ENCODE data around the gene LIN7C.

LIN7C gene

GRCh38 chr11:27473017-27473406, 33.6 kb downstream of the LIN7C start:
- in situ Hi-C loops (cut with HindIII; ENCODE audit: low pct_unique_long_range_greater_than_20kb, low sequenced_read_pairs) = no loop called here
- DNase-seq (ENCODE audit: low read depth in 1 of 2, low spot score in 1 of 2) = no peak
- TF ChIP-seq JUND (IDR thresholded peaks at IDR 0.05; ENCODE audit: low read depth) = no peak

- no peak for TF ChIP-seq JUND (IDR thresholded peaks at IDR 0.05; ENCODE audit: low read depth)
- DNase-seq (ENCODE audit: low read depth in 1 of 2, low spot score in 1 of 2) = peak; percentile 87 to 99
- in situ Hi-C loops (cut with HindIII; ENCODE audit: low pct_unique_long_range_greater_than_20kb, low sequenced_read_pairs) = no loop called here
These were observed 34.1 kb downstream of the LIN7C start, which contains the start of gene LGR4 for GRCh38 chr11:27472398-27473016. TSS of gene LGR4 (minus strand) at chr11:27472790. CDS start at chr11:27472302, 488 bp downstream.

DNA sequence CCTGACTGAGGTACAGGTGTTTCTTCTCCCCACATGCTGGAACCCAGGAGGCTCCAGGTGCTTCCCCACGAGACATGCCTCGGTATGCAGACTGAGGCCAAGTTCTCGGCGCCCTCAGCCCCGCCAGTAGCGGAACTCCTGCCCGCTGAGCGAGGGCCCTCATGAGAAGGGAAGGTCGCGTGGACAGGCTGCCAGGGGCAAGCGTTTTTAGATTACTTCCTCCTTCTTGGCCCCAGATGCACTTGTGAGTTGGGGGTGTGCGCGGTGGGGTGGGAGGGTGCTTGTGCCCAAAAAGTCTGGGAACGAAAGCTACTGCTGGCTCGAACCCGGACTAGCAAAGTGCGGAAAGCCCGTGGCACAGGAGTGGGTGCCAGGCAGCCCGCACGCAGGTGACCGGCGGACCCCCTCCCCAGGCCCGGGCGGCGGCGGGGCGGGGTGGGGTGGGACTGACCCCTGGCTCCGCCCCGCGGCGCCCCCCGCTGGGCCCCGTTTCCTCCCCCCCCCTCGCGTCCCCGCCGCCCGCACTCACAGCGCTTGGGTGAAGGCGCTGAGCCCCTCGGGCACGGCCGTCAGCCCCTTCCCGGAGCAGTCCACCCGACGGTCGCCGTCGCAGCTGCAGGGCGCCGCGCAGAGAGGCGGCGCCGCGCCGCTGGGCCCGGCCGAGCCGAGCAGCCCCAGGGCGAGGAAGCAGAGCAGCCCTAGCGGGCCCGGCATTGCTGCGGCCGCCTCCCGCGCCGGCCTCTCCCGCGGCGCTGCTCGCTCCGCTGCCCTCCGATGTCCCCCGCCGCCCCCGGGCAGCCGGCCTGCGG, 34.8 kb downstream of the LIN7C start:
- DNase-seq (ENCODE audit: low read depth in 1 of 2, low spot score in 1 of 2) = peak in 1 of 2 experiments; percentile 56
- no peak for TF ChIP-seq JUND (IDR thresholded peaks at IDR 0.05; ENCODE audit: low read depth)
- in situ Hi-C loops (cut with HindIII; ENCODE audit: low pct_unique_long_range_greater_than_20kb, low sequenced_read_pairs) = no loop called here

GRCh38 chr11:27470826-27471588, 35.6 kb downstream of the LIN7C start:
- in situ Hi-C loops (cut with HindIII; ENCODE audit: low pct_unique_long_range_greater_than_20kb, low sequenced_read_pairs) = no loop called here
- no peak for TF ChIP-seq JUND (IDR thresholded peaks at IDR 0.05; ENCODE audit: low read depth)
- peak in 1 of 2 experiments; percentile 64 for DNase-seq (ENCODE audit: low read depth in 1 of 2, low spot score in 1 of 2)

DNA sequence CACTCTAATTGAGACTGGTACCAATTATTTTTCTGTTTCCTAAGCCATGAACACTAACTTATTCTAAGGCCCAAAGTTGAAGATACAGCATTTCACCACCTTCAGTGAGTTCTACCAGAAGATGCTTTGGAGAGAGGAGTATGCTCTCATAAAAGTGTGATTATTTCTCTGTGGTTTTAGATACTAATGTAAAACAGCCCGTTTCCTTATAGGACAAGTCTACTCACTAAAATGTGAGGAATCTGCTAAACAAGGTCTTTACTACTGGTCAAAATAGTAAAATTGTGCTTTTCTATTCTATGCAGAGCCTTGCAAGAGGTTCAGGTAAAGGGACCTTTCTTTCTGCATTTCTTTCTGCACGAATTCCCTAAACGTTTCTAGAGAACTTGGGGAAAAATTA, 36.4 kb downstream of the LIN7C start:
- in situ Hi-C loops (cut with HindIII; ENCODE audit: low pct_unique_long_range_greater_than_20kb, low sequenced_read_pairs) = no loop called here
- no peak for TF ChIP-seq JUND (IDR thresholded peaks at IDR 0.05; ENCODE audit: low read depth)
- DNase-seq (ENCODE audit: low read depth in 1 of 2, low spot score in 1 of 2) = no peak

- TF ChIP-seq JUND (IDR thresholded peaks at IDR 0.05; ENCODE audit: low read depth) = no peak
- peak in 1 of 2 experiments; percentile 37 for DNase-seq (ENCODE audit: low read depth in 1 of 2, low spot score in 1 of 2)
- in situ Hi-C loops (cut with HindIII; ENCODE audit: low pct_unique_long_range_greater_than_20kb, low sequenced_read_pairs) = no loop called here
These were observed 37.4 kb downstream of the LIN7C start for GRCh38 chr11:27468995-27469695.

- in situ Hi-C loops (cut with HindIII; ENCODE audit: low pct_unique_long_range_greater_than_20kb, low sequenced_read_pairs) = no loop called here
- no peak for TF ChIP-seq JUND (IDR thresholded peaks at IDR 0.05; ENCODE audit: low read depth)
These were observed 38.2 kb downstream of the LIN7C start for GRCh38 chr11:27468209-27468994.

DNA sequence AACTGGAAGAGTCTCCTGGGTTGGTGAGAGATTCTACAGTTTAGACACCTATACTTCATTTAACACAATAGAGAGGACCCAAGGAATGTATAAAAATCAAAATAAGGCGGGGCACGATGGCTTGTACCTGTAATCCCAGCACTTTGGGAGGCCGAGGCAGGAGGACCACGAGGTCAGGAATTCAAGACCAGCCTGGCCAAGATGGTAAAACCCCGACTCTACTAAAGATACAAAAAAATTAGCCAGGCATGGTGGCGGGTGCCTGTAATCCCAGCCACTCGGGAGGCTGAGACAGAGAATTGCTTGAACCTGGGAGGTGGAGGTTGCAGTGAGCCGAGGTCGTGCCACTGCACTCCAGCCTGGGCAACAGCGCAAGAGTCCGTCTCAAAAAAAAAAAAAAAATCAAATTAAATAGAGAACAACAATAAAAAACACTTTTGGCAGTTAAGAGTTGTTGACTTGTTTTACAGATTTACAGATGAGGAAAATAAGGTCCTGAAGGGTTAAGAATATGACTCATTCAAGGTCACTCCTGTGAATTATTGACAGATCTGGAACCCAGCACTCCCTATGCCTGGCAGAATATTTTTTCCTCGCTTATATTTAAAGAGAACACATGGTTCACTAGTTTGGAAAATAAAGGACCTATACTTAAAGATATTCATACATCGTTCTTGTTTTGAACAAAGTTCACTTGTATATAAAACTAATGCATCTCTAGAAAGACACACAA, 39.2 kb downstream of the LIN7C start:
- in situ Hi-C loops (cut with HindIII; ENCODE audit: low pct_unique_long_range_greater_than_20kb, low sequenced_read_pairs) = no loop called here
- DNase-seq (ENCODE audit: low read depth in 1 of 2, low spot score in 1 of 2) = no peak
- TF ChIP-seq JUND (IDR thresholded peaks at IDR 0.05; ENCODE audit: low read depth) = no peak

More at GRCh38 chr11:27468209-27468994, 38.2 kb downstream of the LIN7C start:
- DNase-seq (ENCODE audit: low read depth in 1 of 2, low spot score in 1 of 2) = peak in 1 of 2 experiments; percentile 28

DNA sequence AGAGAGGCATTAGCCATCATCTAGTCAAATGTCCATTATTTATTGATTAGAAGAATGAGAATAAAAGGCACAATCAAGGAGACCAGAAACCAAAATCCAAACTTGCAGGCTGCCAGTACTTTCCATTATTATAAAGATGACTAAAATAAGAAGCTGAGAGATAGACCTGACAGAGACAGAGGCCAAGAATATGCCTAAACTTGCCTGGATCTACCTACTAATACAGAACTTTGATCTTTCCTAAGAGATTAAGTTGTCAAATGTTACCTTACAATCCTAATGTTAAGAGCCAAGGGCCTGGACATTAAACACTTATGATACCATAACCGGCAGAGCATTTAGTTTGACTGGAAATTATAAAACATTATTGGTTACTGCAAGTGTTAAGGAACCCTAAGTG, 40.2 kb downstream of the LIN7C start:
- DNase-seq (ENCODE audit: low read depth in 1 of 2, low spot score in 1 of 2) = no peak
- no peak for TF ChIP-seq JUND (IDR thresholded peaks at IDR 0.05; ENCODE audit: low read depth)
- in situ Hi-C loops (cut with HindIII; ENCODE audit: low pct_unique_long_range_greater_than_20kb, low sequenced_read_pairs) = no loop called here

DNA sequence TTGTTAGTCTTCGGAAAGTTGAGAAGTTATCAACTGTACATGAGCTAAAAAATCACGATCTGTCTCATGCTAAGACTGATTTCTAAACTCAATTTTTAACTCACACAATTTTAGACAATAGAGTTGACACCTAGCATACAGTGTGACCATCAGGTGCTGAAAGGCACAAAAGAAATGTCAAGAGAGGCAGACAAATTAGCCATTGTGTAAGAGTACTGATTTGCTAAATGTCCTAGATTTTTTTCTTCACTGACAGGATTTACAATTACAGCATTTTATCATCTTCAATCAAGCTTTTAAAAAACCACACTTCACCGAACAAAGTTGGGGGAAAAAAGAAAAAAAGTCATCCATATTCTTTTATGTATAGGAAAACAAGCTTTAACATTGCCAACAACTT, 40.9 kb downstream of the LIN7C start:
- no peak for DNase-seq (ENCODE audit: low read depth in 1 of 2, low spot score in 1 of 2)
- TF ChIP-seq JUND (IDR thresholded peaks at IDR 0.05; ENCODE audit: low read depth) = no peak
- in situ Hi-C loops (cut with HindIII; ENCODE audit: low pct_unique_long_range_greater_than_20kb, low sequenced_read_pairs) = no loop called here

DNA sequence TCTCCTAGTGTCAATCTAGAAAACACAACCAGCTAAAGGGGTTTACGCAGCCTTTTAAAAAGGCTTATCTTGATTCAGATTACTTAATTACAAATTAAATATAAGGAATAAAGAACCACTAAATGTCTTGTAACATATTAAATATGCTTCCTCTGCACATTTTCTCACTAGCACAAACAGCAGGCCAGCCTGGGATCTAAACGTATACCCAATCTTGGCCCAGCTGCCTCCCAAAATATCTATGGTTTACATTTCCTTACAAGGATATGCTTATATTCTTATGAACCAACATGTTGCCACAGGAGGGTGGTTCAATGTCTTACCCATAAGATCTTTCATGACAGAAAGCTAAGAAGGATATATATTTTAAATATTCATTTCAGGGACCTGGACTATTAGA, 41.7 kb downstream of the LIN7C start:
- no peak for TF ChIP-seq JUND (IDR thresholded peaks at IDR 0.05; ENCODE audit: low read depth)
- DNase-seq (ENCODE audit: low read depth in 1 of 2, low spot score in 1 of 2) = no peak
- in situ Hi-C loops (cut with HindIII; ENCODE audit: low pct_unique_long_range_greater_than_20kb, low sequenced_read_pairs) = no loop called here
